HG03108 (cell line): ENCODE results near the gene SEC22A.

Source experiments
- ATAC-seq: cut with Tn5 transposase; IDR thresholded peaks from one replicate; pipeline ENCODE4 v1.9.1; 2021; ENCODE audit warnings: moderate library complexity; ENCODE audit not compliant: unreplicated experiment

SEC22A gene, protein sequence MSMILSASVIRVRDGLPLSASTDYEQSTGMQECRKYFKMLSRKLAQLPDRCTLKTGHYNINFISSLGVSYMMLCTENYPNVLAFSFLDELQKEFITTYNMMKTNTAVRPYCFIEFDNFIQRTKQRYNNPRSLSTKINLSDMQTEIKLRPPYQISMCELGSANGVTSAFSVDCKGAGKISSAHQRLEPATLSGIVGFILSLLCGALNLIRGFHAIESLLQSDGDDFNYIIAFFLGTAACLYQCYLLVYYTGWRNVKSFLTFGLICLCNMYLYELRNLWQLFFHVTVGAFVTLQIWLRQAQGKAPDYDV

DNA sequence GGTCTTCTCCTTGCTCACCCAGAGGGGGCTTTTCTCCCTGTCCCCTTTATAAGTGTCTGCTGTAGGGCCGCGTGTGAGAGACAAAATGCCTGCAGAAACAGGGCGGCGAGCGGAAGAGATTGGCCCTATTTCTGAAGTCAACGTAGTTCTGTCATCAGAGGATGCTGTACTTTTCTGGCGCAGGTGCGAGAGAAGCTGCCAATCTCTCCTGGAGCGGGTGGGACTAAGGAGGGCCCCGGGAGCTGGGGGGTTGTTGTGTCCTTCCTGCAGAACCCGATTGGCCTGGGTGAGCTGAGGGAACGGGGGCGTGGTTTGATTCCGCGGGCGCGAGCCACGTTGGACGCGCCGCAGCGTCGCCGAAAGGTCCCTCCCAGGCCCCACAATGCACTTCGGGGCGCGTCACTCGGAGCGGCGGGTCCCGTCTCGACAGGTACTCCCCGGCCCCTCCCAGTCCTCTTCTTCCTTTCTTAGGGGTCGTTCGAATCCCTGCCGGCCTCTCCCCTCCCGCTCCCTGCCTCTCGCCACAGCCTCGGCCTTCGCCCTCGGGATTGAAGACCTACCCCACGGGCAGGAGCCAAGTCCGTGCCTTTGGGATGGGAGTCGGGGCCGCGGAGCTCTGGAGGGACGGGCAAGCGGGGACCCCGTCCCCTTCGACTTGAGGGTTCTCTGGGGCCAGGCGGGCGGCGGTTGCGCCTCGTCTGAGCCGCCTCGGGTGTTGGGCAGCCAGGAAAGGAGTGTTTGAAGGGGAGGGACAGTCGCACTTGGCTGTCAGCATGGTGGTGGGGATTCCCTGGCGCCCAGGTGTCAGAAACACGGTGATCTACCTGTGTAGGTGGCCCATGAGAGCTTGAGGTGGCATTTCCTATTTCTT is at the start of gene SEC22A:
SEC22A (plus strand) TSS at position 387 of the 871 bp plus-strand sequence. CDS start 7,275 bp downstream, outside the sequence.
- ATAC-seq = peak; percentile 99

DNA sequence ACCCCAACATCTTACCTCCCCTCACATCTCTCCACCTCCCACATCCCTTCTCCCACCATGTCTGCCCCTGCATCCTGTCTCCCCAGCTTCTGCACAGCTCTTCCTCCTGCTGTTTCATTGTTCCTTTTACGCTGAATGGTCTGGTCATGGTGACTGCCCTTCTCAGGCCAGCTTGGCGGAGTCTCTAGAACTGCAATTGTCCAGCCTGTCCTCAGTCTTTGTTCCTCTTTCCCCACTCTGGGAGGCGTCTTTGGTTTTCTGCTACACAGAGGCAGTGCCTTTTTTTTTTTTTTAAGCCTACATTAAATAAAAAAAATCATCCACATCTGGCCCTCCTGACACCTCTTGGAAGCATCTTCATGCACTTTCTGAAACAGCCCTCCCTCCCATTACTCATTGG is 49.1 kb upstream of the SEC22A start:
- no peak for ATAC-seq

DNA sequence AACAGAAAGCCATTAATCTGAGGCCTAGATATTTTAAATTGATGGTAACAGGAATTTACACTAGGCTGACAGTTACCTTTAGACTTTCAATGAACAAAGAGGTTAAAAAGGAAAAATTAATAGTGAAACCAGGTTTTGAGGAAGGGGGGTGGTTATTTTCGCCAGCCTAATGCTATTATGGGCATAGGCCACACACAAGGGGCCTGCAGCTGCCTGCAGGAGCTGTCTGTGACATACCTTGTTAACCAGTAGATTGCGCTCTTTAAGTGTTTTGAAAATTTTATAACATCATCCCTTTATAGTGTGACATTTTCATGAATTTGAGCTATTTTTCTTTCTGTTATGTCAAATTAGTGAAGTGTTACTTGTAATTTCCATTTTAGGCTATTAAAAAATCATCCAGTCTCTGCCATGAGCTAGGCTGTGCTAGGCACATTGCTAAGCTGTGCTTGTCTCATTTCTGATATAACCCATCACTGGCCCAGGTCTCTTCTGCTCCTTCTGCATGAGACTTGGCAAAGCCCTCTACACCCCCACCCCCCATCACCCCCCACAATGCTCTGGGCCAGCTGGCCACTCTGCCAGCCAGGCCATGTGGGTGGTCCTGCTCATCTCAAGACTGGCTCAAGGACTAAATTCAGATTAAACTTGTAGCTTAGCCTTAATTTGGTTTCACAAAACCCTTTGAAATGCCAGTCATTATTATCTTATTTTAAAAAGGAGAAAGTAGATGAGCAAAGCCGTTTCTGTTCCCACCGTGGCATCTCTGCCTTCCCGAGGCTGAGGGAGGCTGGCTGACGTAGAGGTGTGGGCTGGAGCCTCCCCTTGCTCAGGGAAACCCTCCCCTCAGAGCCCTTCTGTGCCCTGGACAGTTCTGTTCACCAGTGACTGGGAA is 48.4 kb upstream of the SEC22A start:
- no peak for ATAC-seq

DNA sequence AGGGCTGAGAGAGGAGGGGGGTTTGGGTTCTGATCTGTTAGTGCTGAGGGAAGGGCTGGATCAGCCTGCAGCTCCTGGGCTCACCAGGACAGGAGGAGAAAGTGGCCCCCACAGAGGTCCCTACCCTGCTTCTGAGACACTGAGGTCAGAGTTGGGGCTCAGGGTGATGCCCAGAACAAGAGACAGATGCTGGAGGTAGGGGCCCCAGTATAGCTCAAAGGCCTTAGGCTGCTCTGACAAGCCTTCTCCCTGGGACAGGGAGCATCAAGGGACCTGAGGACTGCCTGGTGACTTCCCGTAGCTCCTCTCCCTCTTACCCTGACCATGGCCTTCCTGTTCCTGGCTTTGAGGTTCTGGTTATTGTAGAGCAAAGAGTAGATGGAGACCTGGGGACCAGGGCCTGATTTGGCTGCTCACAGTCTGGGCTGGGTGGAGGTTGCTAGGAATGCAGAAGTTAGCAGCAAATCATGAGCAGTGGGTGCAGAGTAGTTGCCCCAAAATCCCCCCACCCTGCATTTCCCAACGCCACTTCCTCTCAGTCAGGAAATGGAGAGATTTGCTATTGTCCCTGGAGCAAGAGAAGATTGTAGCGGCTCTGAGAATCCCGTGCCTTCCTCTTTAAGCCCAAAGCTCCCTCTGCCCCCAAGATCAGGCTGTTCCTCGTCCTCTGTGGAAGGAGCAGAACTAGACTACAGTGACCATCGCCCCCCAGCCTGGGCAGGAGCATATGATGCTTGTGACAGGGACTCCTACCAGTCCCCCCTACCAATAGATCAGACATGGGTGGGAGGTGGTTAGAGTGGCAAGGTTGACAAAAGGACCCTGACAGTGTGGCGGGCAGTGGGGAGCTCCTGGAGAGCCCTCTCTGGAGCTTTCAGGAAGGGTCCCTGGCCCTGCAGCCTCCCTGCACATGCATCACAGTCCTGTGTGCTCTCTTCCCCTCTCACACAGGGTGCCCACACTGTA is 47.4 kb upstream of the SEC22A start:
- no peak for ATAC-seq

DNA sequence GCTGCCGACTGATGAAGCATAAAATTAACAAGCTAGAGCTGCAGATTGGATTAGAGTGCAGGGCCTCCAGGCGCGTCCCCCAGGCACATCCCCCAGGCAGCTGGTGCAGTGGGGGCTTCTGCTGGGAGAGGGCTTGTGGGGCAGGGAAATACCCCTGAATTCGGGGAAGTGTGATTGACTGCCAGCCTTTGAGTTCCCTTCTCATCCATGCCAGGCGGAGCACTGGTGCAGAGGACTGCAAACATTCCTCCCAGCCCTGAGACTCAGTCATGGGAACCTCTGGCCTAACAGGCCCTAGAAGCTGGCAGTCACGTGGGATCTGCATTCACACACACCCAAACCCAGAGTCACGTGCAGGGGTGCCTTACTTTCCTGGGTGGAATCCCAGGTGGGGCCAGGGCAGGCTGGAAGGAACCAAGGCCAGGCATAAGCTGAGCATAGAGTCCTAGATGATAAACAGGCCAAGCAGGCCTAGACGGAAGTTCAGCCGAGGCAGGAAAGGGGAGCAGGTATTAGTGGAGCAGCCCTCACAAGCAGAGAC is 46.2 kb upstream of the SEC22A start:
- ATAC-seq = no peak

DNA sequence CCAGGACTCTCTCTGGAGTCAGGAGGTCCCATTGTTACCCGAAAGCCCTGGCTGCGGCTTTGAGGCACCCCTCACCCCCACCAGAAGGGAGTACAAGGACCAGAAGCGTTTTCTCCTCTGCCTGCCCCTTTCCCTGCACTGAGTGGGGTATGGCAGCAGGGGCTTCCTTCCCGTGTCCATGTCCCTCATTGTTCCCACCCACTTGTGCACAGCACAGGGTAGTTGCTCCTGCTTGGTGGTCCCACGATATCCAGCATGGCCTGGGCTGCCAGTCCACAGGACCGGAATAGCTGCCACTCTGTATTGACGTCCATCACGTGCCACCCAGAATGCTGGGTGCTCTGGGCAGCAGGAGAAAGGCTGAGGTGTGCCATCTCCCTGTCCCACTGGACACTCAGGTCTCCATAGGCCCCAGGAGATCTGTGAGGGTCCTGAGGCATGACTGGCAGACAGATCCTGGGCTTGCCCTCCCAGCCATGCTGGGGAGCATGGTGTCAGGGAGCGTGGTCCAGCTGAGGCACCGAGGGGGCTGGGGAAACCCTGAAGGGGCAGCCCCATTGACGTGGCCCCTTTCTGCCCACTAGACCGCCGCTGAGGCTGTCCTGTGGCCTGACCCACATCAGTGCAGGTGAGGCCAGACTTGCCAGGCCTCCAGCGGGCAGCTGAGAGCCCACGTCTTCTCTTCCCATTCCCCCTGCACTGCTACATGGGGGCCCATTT is 45.3 kb upstream of the SEC22A start:
- ATAC-seq = no peak

DNA sequence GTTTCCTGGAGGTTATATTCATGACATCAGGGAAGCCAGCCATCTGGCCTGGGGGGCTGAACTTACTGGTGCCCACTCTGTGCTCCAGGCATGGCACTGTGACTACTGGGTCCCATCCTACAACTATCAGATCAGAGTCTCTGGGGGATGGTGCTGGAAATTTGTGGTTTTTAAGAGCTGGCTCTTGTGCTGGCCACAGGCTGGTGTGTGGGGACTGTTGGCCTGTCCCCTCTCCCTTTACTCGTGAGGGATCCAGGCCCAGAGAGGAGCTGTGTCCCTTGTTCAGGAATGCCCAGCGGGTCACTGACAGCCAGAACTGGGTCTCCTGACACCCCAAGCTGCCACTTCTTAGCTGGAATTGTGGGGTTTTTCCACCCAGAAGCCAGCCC is 44.5 kb upstream of the SEC22A start:
- no peak for ATAC-seq

DNA sequence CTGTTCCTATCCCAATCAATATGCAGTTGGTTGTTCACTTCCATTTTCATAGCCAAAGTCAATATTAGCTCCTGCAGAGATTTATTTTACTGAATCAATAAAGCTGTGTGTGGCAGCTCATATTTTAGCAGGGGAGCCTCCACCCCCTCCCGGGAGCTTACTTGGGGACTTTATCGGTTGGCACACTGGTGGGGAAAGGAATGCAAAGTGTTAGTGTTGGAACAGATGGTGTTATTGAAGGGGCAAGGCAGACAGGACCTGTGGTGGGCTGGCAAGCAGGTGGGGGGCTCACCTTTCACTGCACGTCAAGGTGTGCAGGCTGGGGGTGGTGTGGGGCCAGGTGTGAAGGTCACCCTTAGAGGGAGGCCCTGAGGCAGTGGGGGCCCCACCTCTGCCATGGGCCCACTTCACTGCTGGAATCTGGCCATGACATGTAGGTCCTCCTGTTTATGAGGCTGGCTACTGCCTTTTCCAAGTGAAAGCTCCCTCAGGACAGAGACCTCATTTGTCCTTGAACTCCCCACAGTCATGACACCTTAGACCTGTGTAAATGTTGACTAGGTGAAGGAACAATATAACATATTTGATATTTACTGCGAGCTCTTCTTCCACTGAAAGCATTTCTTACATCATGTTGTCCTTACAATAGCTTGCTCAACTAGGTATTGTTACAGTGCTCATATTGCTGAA is 44.0 kb upstream of the SEC22A start:
- no peak for ATAC-seq

DNA sequence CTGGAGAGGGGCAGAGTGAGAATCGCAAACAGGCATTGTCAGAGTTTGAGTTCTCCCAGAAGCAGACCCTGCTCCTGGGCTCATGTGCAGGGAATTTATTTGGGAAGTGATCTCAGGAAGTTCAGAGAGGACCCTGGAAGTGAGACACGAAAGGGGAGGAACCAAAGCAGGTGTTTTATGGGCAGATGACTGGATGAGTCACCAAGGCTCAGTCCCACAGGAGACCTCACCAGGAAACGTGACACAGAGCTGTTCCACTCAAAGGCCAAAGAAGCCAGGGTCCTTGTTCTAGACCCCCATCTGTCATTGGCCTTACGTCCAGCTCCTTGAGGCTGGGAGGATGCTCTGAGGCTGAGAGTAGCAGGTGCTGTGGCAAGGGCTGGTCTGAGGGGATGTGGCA is 43.4 kb upstream of the SEC22A start:
- ATAC-seq = no peak

DNA sequence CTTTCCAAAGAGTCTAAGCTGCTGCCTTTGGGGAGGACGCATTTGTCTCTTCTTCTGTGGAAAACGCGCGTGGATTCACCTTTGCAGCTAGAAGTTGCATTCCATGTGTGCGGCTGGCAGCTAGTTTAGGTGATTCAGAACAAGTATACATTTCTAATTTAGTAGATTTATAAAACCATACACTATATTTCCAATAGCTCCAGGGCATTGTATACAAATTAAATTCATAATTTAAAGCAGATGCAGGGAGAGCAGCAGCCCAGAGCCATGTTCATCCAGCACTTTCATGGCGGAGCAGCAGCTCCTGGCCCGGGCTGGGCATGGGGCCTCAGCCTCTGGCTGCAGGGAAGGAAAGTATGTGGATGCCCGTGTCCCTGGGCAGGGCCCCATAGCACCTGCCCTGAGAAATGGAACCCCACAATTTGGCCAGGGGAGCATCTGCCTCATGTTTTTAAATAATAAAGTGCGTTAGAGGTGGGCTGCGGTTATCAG is 42.8 kb upstream of the SEC22A start:
- ATAC-seq = no peak

DNA sequence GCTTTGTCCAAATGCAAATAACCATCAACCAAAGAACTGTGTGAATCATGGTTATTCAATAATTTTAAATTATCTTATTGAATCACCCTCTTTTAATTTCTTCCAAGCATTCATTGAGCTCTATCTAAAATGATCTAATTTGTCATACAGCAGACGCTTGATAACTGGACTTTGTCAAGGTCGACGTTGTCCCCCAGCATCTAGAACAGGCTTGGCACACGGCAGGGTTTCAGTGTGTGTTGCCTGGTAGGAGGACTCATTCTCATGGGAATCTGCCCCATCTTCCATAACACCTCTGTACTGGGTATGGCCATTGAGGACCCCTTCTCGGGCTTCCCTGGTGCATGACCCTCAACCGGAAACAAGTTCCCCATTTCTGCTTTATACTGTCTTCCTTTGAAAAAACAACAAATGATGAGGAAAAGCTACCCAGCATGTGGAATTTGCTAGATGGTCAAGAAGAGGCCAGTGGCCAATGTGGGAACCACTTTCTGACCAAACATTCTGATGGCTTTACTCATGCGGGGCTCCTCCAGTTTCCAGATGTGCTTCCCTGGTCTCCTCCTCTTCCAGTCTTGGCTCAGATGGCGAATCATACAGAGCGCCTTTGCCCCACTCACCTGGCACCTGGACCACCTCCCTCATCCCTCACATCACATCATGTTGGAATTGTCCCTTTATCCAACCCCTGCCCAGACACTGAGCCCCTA is 41.7 kb upstream of the SEC22A start:
- no peak for ATAC-seq

DNA sequence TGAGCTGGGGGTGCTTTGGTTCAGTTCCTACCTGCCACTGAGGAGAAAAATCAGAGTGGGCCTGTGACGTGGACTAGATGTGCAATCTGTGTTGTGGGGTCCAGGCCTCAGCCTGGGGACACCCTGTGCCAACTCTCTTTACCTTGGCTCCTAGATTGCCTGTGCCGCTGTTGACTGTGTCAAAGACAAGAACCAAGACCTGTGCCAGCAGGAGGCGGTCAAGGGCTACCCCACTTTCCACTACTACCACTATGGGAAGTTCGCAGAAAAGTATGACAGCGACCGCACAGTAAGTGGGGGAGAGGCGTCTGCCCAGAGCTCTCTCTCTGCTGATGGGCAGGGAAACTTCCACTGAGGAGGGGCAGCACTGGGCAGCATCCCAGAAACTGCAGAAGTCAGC is 40.6 kb upstream of the SEC22A start:
- ATAC-seq = no peak

DNA sequence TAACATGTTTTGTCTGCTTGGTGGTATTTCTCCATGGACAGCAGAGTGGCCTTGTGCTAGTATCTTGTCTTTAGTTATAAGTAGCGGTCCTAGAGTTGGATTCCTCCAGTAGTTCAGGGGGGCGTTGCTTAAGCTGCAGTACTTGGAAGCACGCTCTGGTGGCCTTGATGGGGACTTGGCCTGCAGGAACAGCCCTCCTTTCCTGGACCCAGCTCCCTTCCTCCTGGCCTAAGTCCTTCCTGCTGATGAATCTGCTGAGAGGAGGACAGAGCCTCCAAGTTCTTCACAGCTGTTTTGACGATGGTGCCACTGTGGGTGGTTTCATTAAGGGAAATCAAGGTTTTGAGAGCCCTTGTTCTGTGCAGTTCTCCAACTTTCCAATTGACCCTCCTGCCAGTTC is 38.6 kb upstream of the SEC22A start:
- no peak for ATAC-seq

DNA sequence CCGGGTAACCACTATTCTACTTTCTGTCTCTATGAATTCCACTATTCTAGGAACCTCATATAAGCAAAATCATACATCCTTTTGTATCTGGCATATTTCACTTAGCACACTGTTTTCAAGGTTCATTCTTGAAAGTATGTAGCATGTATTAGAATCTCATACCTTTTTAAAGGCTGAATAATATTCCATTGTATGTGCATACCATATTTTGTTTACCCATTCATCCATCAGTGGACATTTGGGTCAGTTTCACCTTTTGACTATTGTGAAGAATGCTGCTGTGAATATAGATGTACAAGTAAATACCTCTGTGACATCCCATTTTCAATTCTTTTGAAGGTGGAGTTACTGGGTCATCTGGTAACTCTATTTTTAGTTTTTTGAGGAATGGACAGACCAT is 36.6 kb upstream of the SEC22A start:
- no peak for ATAC-seq

DNA sequence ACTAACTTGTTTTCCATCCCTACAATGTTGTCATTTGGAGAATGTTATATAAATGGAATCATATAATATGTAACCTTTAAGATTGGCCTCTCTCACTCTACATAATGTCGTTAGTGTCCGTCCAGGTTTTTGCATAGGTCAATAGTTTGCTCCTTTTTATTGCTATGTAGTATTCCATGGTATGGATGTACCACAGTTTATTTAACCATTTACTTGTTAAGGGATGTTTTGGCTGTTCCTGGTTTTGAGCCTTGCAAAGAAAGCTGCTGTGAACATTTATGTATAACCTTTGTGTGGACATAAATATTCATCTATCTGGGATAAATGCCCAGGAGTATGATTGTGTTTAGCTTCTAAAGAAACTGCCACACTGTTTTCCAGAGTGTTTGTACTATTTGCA is 34.1 kb upstream of the SEC22A start:
- ATAC-seq = no peak

DNA sequence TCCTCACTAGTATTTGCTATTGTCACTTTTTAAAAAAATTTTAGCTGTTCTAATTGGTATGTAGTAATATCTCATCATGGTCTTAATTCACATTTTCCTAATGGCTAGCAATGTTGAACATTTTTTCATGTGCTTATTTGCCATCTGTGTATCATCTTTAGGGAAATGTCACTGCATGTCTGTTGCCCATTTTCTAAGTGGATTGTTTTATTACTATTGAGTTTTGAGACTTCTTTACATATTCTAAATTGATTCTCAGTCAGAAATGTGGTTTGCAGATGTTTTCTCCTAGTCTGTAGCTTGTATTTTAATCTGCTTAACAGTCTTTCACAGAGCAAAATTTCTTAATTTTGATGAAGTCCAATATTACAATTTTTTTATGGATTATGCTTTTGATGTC is 33.6 kb upstream of the SEC22A start:
- ATAC-seq = no peak

DNA sequence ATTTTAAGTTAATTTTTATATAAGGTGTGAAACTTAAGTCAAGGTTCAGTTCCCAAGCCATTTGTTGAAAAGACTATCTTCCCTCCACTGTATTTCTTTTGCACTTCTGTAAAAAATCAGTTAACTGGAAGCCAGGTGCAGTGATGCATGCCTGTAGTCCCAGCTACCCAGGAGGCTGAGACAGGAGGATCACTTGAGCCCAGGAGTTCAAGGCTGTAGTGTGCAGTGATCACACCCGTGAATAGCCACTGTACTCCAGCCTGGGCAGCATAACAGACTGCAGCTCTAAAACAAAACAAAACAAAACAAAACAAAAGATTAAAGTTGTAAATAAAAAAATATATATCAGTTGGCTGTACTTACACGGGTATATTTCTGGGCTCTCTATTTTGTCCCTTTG is 33.1 kb upstream of the SEC22A start:
- no peak for ATAC-seq

DNA sequence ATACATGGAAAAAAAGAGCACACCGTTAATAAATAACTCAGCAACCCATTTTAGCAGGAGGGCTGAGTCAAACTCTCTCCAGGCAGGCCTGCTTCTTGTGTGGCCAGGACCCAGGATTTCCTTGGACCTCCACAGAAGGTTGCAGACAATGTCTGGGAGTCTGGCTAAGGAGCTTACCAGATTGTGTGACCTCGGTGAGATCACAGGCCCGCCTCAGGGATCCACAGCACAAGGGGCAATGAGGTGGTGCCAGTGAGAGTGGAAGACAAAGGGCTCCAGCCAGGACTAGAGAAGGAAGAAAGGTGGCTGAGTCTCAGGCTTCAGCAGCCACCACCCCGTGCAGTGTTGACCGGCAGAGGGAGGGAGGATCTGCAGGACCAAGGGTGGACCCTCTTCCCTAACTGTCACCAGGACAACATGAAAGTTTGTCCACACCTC is 32.2 kb upstream of the SEC22A start:
- no peak for ATAC-seq
